IMR-90 (cell line): ENCODE data around the gene GRIK3. TPM values are rescaled to one million over a fixed set of nuclear protein-coding genes. Genes with fewer than 3 reads are reported as not detected.

Experiments
- ATAC-seq: fragments of 200-7000 bp; cut with Tn5 transposase; 2 replicates; pipeline ENCODE4 v1.9.1; 2020; ENCODE audit warnings: low read depth, mild to moderate bottlenecking, moderate library complexity
- BruUV-seq: library from RNA; stranded (reverse); fragments of 400-500 nt; replicated peaks from 2 replicates; lab custom pipeline; 2021; lab: Mats Ljungman, UMichigan
- CTCF ChIA-PET: fragments of 300-600 bp; formaldehyde crosslinking; extraction: SDS; loops from one replicate; lab custom pipeline; 2021; ENCODE audit warnings: antibody characterized with exemption; lab: Yijun Ruan, JAX
- POLR2A ChIA-PET: fragments of 300-600 bp; sonication (Branson Sonifier 250); formaldehyde crosslinking; loops from one replicate; lab custom pipeline; 2022; ENCODE audit warnings: antibody characterized with exemption; ENCODE audit not compliant: unreplicated experiment; lab: Charles Lee
- DNase-seq: peaks from one replicate; pipeline ENCODE4 v3.0.0; 2013
- H2AFZ ChIP-seq: replicated peaks from 2 replicates; pipeline ENCODE3; 2013; ENCODE audit warnings: low read length, mild to moderate bottlenecking; ENCODE audit not compliant: poor library complexity
- H2AK5ac ChIP-seq: 2 replicates; pipeline ENCODE4 v1.6.1; 2013; ENCODE audit warnings: low read depth, low read length, inconsistent platforms
- H2AK9ac ChIP-seq: replicated peaks from 2 replicates; pipeline ENCODE3; 2013; ENCODE audit warnings: mild to moderate bottlenecking, low read depth, low read length, moderate library complexity; ENCODE audit not compliant: poor library complexity
- H2BK120ac ChIP-seq: 2 replicates; pipeline ENCODE4 v1.6.1; 2013; ENCODE audit warnings: low read depth, low read length, inconsistent platforms
- H2BK15ac ChIP-seq: 3 replicates; pipeline ENCODE4 v1.6.1; 2013; ENCODE audit warnings: low read depth, low read length, inconsistent platforms
- H2BK20ac ChIP-seq: 2 replicates; pipeline ENCODE4 v1.6.1; 2013; ENCODE audit warnings: low read depth, mild to moderate bottlenecking, inconsistent platforms, low read length, moderate library complexity
- H2BK5ac ChIP-seq: 2 replicates; pipeline ENCODE4 v1.6.1; 2013; ENCODE audit warnings: mild to moderate bottlenecking, low read depth, low read length, inconsistent platforms; ENCODE audit not compliant: poor library complexity, severe bottlenecking
- H3K14ac ChIP-seq: replicated peaks from 2 replicates; pipeline ENCODE4 v1.6.1; 2013; ENCODE audit warnings: low read depth, low read length, inconsistent platforms
- H3K18ac ChIP-seq: 2 replicates; pipeline ENCODE4 v1.6.1; 2013; ENCODE audit warnings: low read depth, low read length, control low read depth
- H3K23ac ChIP-seq: 2 replicates; pipeline ENCODE4 v1.6.1; 2013; ENCODE audit warnings: low read depth, low read length, inconsistent platforms
- H3K27ac ChIP-seq: 2 replicates; pipeline ENCODE4 v1.5.1; 2013; ENCODE audit warnings: mild to moderate bottlenecking, control low read depth, low read length; ENCODE audit not compliant: insufficient read depth
- H3K27me3 ChIP-seq: 2 replicates; pipeline ENCODE4 v1.6.1; 2013; ENCODE audit warnings: low read length; ENCODE audit not compliant: control insufficient read depth, insufficient read depth
- H3K36me3 ChIP-seq: 2 replicates; pipeline ENCODE4 v1.6.1; 2013; ENCODE audit warnings: low read length, mixed read lengths; ENCODE audit not compliant: control insufficient read depth, insufficient read depth
- H3K4ac ChIP-seq: 2 replicates; pipeline ENCODE4 v1.6.1; 2013; ENCODE audit warnings: low read depth, low read length, inconsistent platforms
- H3K4me1 ChIP-seq: 2 replicates; pipeline ENCODE4 v1.6.1; 2013; ENCODE audit warnings: low read length, mixed read lengths; ENCODE audit not compliant: control insufficient read depth, insufficient read depth
- H3K4me2 ChIP-seq: 2 replicates; pipeline ENCODE4 v1.6.1; 2013; ENCODE audit warnings: low read depth, mild to moderate bottlenecking, control low read depth, low read length, moderate library complexity
- H3K4me3 ChIP-seq: 2 replicates; pipeline ENCODE4 v1.5.1; 2013; ENCODE audit warnings: low read depth, mild to moderate bottlenecking, control low read depth, low read length, moderate library complexity; ENCODE audit not compliant: insufficient read depth
- H3K56ac ChIP-seq: 2 replicates; pipeline ENCODE4 v1.6.1; 2013; ENCODE audit warnings: low read length, inconsistent platforms; ENCODE audit not compliant: insufficient read depth; ENCODE audit errors: extremely low read depth
- H3K79me1 ChIP-seq, 2 experiments: 2 replicates each; pipeline ENCODE4 v1.6.1; 2013; ENCODE audit warnings: low read length in 2 of 2, inconsistent platforms in 1 of 2, low read depth in 1 of 2
- H3K9ac ChIP-seq: 2 replicates; pipeline ENCODE4 v1.6.1; 2013; ENCODE audit warnings: low read depth, low read length, control low read depth
- H3K9me1 ChIP-seq: 2 replicates; pipeline ENCODE4 v1.6.1; 2013; ENCODE audit warnings: low read length, inconsistent platforms; ENCODE audit not compliant: insufficient read depth
- H3K9me3 ChIP-seq: 2 replicates; pipeline ENCODE4 v1.6.1; 2013; ENCODE audit warnings: low read length; ENCODE audit not compliant: control insufficient read depth, insufficient read depth
- H4K20me1 ChIP-seq: 2 replicates; pipeline ENCODE4 v1.6.1; 2013; ENCODE audit warnings: low read length, inconsistent platforms; ENCODE audit not compliant: insufficient read depth
- H4K5ac ChIP-seq: 2 replicates; pipeline ENCODE4 v1.6.1; 2013; ENCODE audit warnings: mild to moderate bottlenecking, low read depth, low read length, control low read depth
- H4K8ac ChIP-seq, 2 experiments: 2 replicates each; pipeline ENCODE4 v1.6.1; 2013; ENCODE audit warnings: low read depth in 2 of 2, low read length in 2 of 2, control low read depth in 1 of 2, inconsistent platforms in 1 of 2
- H4K91ac ChIP-seq: 2 replicates; pipeline ENCODE4 v1.6.1; 2013; ENCODE audit warnings: low read depth, low read length, inconsistent platforms; ENCODE audit not compliant: insufficient read depth
- CEBPB ChIP-seq: IDR thresholded peaks from 2 replicates; pipeline ENCODE4 v1.6.1; 2012; ENCODE audit warnings: low read depth, low read length, improper control_type of control experiment
- ELK1 ChIP-seq: fragments of 150-350 bp; IDR thresholded peaks from 2 replicates; pipeline ENCODE4 v1.6.1; 2016; ENCODE audit warnings: low read depth, mild to moderate bottlenecking, low read length, moderate library complexity, borderline replicate concordance
- MXI1 ChIP-seq: IDR thresholded peaks from 2 replicates; pipeline ENCODE4 v1.6.1; 2012; ENCODE audit warnings: low read depth, mild to moderate bottlenecking, low read length, moderate library complexity, borderline replicate concordance
- WGBS, 2 experiments: methylation state at CpG; one replicate each; pipeline versions ENCODE4 v1.1.5 to v1.1.7; 2013; ENCODE audit warnings: missing lambda C conversion rate in 2 of 2; ENCODE audit not compliant: insufficient read length in 1 of 2; ENCODE audit errors: extremely low coverage in 2 of 2; 5-methylcytosine and 5-hydroxymethylcytosine counted together
- dilution Hi-C: fragments of 300-500 bp; cut with HindIII; formaldehyde crosslinking; loops from one replicate; pipeline ENCODE4 v1.14.3; 2018; ENCODE audit warnings: low sequenced_read_pairs; ENCODE audit not compliant: unreplicated experiment
- in situ Hi-C: fragments of 300-500 bp; cut with MboI; formaldehyde crosslinking; loops from 3 replicates; pipeline ENCODE4 v1.14.3; 2019; ENCODE audit warnings: low sequenced_read_pairs, inconsistent platforms, mixed read lengths
- intact Hi-C: fragments of 100-400 bp; cut with micrococcal nuclease; formaldehyde crosslinking; loops from 2 replicates; pipeline ENCODE4 v1.10.0; 2022
- polyA plus RNA-seq, 3 experiments: library from polyadenylated mRNA; depleted of rRNA; stranded (reverse); fragments of >200 nt; gene quantifications; 2 replicates each; pipeline ENCODE4 v1.2.3, GENCODE V29; 2012; ENCODE audit warnings: low replicate concordance in 1 of 3
- total RNA-seq: library from RNA; depleted of rRNA; stranded (reverse); fragments of >200 nt; gene quantifications from 2 replicates; pipeline ENCODE4 v1.2.3, GENCODE V29; 2012

The GRIK3 gene
- total and polyA plus RNA-seq, 2 of the 4 experiments (the other 2 are of a cell fraction): not detected

GRCh38 chr1:36847761-36848160 is 186.6 kb downstream of the GRIK3 start:
- Histone ChIP-seq H3K79me1 (no peaks in the 10 kb centered on the region), H3K14ac (no peak overlapping the region), H4K20me1 (no peaks in the 10 kb centered on the region), H4K91ac (no peak overlapping the region), H3K27me3 (no peaks in the 10 kb centered on the region), H2BK120ac (no peak overlapping the region), H3K9ac (no peak overlapping the region), H3K9me1 (no peaks in the 10 kb centered on the region), H4K5ac (no peak overlapping the region), H3K4me3 (no peak overlapping the region), H4K8ac (no peak overlapping the region), H3K9me3 (no peaks in the 10 kb centered on the region), H3K4ac (no peak overlapping the region), H3K4me2 (no peak overlapping the region), H3K23ac (no peak overlapping the region), H2AK5ac (no peak overlapping the region), H2BK15ac (no peak overlapping the region), H3K36me3 (no peaks in the 10 kb centered on the region), H3K18ac (no peak overlapping the region), H2AFZ (no peak overlapping the region), H2AK9ac (no peak overlapping the region), H3K27ac (no peak overlapping the region), H2BK5ac (no peak overlapping the region), H2BK20ac (no peak overlapping the region), H3K56ac (no peak overlapping the region), H3K4me1 (no peaks in the 10 kb centered on the region)
- no TSS peak for BruUV-seq
- intact Hi-C loops (no loop called here), dilution Hi-C loops (no loop called here), in situ Hi-C loops (no loop called here)
- ATAC-seq: no peak
- CTCF ChIA-PET: no interaction called here
- TF ChIP-seq CEBPB (no peak), ELK1 (no peak), MXI1 (no peak)
- POLR2A ChIA-PET: no interaction called here
- DNase-seq: no peak
- WGBS, 2 experiments: 0% methylated on average over 1 of the region's 2 CpGs; no CpG with 5 or more reads in 1 of the 2 experiments
